Heart right ventricle (tissue), 16 donors: Measurements from ENCODE around the gene MMP20. TPM values are rescaled to one million over a fixed set of nuclear protein-coding genes. Genes with fewer than 3 reads are reported as not detected.

Source experiments
- ATAC-seq, 8 donors: fragments of 200-7000 bp; cut with Tn5 transposase; one replicate each; pipeline ENCODE4 v1.9.1; 2020; ENCODE audit warnings: mild to moderate bottlenecking in 8 of 8, moderate library complexity in 8 of 8, moderate number of reproducible peaks in 1 of 8
- DNase-seq, 2 donors: peaks; one replicate each; pipeline ENCODE4 v3.0.0-alpha.2; 2020
- H3K27ac ChIP-seq, 10 donors: fragments of 200-600 bp; sonication (generic) in 2 of 10; one replicate each; pipeline versions ENCODE4 v1.5.0 to v1.8.0; 2020 to 2022; ENCODE audit warnings: mild to moderate bottlenecking in 3 of 10
- H3K27me3 ChIP-seq, 7 donors: fragments of 200-600 bp; one replicate each; pipeline ENCODE4 v1.8.0; 2021 to 2022; ENCODE audit warnings: mild to moderate bottlenecking in 2 of 7
- H3K36me3 ChIP-seq, 9 donors: fragments of 200-600 bp; sonication (generic) in 1 of 9; one replicate each; pipeline versions ENCODE4 v1.5.0 to v1.8.0; 2020 to 2022; ENCODE audit warnings: mild to moderate bottlenecking in 2 of 9
- H3K4me1 ChIP-seq, 9 donors: fragments of 200-600 bp; sonication (generic) in 1 of 9; one replicate each; pipeline versions ENCODE4 v1.5.0 to v1.8.0; 2020 to 2022; ENCODE audit warnings: mild to moderate bottlenecking in 4 of 9
- H3K4me3 ChIP-seq, 10 donors: fragments of 200-600 bp; sonication (generic) in 2 of 10; one replicate each; pipeline versions ENCODE4 v1.5.0 to v1.8.0; 2020 to 2022; ENCODE audit warnings: mild to moderate bottlenecking in 7 of 10, moderate library complexity in 2 of 10
- H3K9me3 ChIP-seq, 11 donors: fragments of 200-600 bp in 10 of 11; sonication (generic) in 2 of 11; one replicate each; pipeline versions ENCODE4 v1.5.0 to v1.8.0; 2013 to 2022; ENCODE audit warnings: mild to moderate bottlenecking in 2 of 11, control low read depth in 1 of 11, moderate library complexity in 1 of 11
- CTCF ChIP-seq, 9 donors: fragments of 200-600 bp; sonication (generic) in 2 of 9; IDR thresholded peaks; one replicate each; pipeline versions ENCODE4 v1.5.0 to v1.8.0; 2021 to 2022; ENCODE audit warnings: antibody characterized with exemption in 9 of 9, mild to moderate bottlenecking in 5 of 9, moderate library complexity in 1 of 9
- WGBS, 2 donors: extraction: QIAGEN DNeasy Blood & Tissue Kit; methylation state at CpG; one replicate each; pipeline ENCODE4 v1.1.7; 2013; ENCODE audit warnings: inconsistent platforms in 1 of 2; 5-methylcytosine and 5-hydroxymethylcytosine counted together
- intact Hi-C, 10 donors: fragments of 100-400 bp; cut with DNase I; formaldehyde crosslinking; loops; one replicate each; pipeline versions ENCODE4 v1.11.1 to v1.14.2; 2022
- polyA plus RNA-seq, 2 donors: library from polyadenylated mRNA; stranded (reverse); fragments of 200-250 nt; gene quantifications; one replicate each; pipeline ENCODE4 v1.2.3, GENCODE V29; 2013
- total RNA-seq, 10 donors: library from RNA; stranded (reverse); fragmentation: NEBNext Ultra II Directional in 3 of 10; extraction: Animal tissue kit (Norgen Biotek cat#: 25700) in 3 of 10; gene quantifications; one replicate each; pipeline versions ENCODE4 v1.2.1 to v1.2.4, GENCODE V29; 2021 to 2023
- donor health status: Arrhythmogenic right ventricular cardiomyopathy.
- donor health status: ischemic (EF 13 %, LVEDD 7.1; RV severe dilation, severe dysfunction).
- donor health status: healthy with polysubstance abuse.
- donor health status: DM: no; HTN: yes; CAD: no.
- donor health status: DM: no; HTN: no; CAD: no.
- donor health status: ischemic (EF 25% LVEDD 6.9; RV normal size, moderate dysfunction).
- donor health status: ischemic (EF 25% LVEDD 5.7; RV mildly dilated, moderate dysfunction).
- donor health status: healthy.
- donor health status: DM: yes; HTN: yes; CAD: no.
- donor health status: Ischemic cardiomyopathy.
- donor health status: ischemic (EF 35%, LVEDD 5.7; RV mildly dilated, moderate dysfunction).
- donor health status: nonischemic (EF 11% LVEDD 7.7; RV severe dilation, severe dysfunction).
- donor health status: DM: yes; HTN: yes; CAD: no.
- donor health status: PGD.
- donor health status: ischemic (EF 29% LVEDD 5.4; RV normal size, mild dysfunction).
- donor health status: nonischemic (EF 23%, LVEDD 6.1; RV moderate dilation, normal function).

MMP20 gene
- total and polyA plus RNA-seq, 12 donors, result not detected

- DNase-seq, result no peak
- intact Hi-C loops, result no loop called here
- Histone ChIP-seq H3K4me3 (no peak overlapping the region), H3K9me3 (peaks cover 0 to 6% (median 0%) of the 10 kb centered on the region in 11 donors), H3K36me3 (no peaks in the 10 kb centered on the region), H3K4me1 (no peaks in the 10 kb centered on the region), H3K27ac (no peak overlapping the region), H3K27me3 (peaks cover 0 to 15% (median 5%) of the 10 kb centered on the region in 7 donors)
- no peak for ATAC-seq
- no peak for TF ChIP-seq CTCF (IDR thresholded peaks at IDR 0.05)
- 80 to 88% methylated on average over 2 of the region's 2 CpGs for WGBS, 2 donors
Measured at GRCh38 chr11:102539567-102539966, 85.6 kb downstream of the MMP20 start.

GRCh38 chr11:102538932-102539331, 86.2 kb downstream of the MMP20 start:
- intact Hi-C loops, result no loop called here
- Histone ChIP-seq H3K9me3 (peaks cover 0 to 6% (median 0%) of the 10 kb centered on the region in 11 donors), H3K4me1 (no peaks in the 10 kb centered on the region), H3K27me3 (peaks cover 0 to 15% (median 5%) of the 10 kb centered on the region in 7 donors), H3K4me3 (no peak overlapping the region), H3K36me3 (no peaks in the 10 kb centered on the region), H3K27ac (no peak overlapping the region)
- DNase-seq, result no peak
- WGBS, 2 donors, result 82 to 90% methylated on average over 4 of the region's 4 CpGs
- no peak for TF ChIP-seq CTCF (IDR thresholded peaks at IDR 0.05)
- ATAC-seq, result no peak

GRCh38 chr11:102534261-102534872, 90.8 kb downstream of the MMP20 start:
- H3K27ac ChIP-seq, result no peak overlapping the region
- 74 to 77% methylated on average over 6 of the region's 6 CpGs for WGBS, 2 donors
- TF ChIP-seq CTCF (IDR thresholded peaks at IDR 0.05), result no peak
- H3K4me3 ChIP-seq, result no peak overlapping the region
- no peaks in the 10 kb centered on the region for H3K36me3 ChIP-seq
- intact Hi-C loops, result no loop called here
- no peak for DNase-seq
- peaks cover 0 to 15% (median 3%) of the 10 kb centered on the region in 7 donors for H3K27me3 ChIP-seq
- no peaks in the 10 kb centered on the region for H3K4me1 ChIP-seq
- ATAC-seq, result no peak
- no peaks in the 10 kb centered on the region for H3K9me3 ChIP-seq

GRCh38 chr11:102530558-102530957, 94.6 kb downstream of the MMP20 start, which contains the start of gene MMP7:
MMP7 (minus strand) TSS chr11:102530747; CDS start chr11:102530700, 47 bp downstream.
- H3K4me3 ChIP-seq, result no peak within 1 kb of the TSS

More at GRCh38 chr11:102530558-102530957, 94.6 kb downstream of the MMP20 start, which contains the start of gene MMP7:
- peaks cover 0 to 3% (median 0%) of the 10 kb centered on the region in 7 donors for H3K27me3 ChIP-seq
- 61 to 67% methylated on average over 8 of the region's 8 CpGs for WGBS, 2 donors
- DNase-seq (no peak), ATAC-seq (no peak)
- H3K9me3 ChIP-seq, result no peaks in the 10 kb centered on the region
- no peaks in the 10 kb centered on the region for H3K4me1 ChIP-seq
- intact Hi-C loops, result no loop called here
- H3K36me3 ChIP-seq, result no peaks in the 10 kb centered on the region
- TF ChIP-seq CTCF (IDR thresholded peaks at IDR 0.05), result no peak
- no peak within 1 kb of the TSS for H3K27ac ChIP-seq
